GDM1 (cell line): ENCODE data around the gene STIM1.
"Not testable (repeated sequence)": the region's sequence is repeated elsewhere in the genome, so short reads cannot be mapped to it uniquely, and the experiment has no call there.

ENCODE experiments used
- DNase-seq: peaks from one replicate; lab custom pipeline; 2025; lab: John Stamatoyannopoulos, UW

STIM1 gene

DNA sequence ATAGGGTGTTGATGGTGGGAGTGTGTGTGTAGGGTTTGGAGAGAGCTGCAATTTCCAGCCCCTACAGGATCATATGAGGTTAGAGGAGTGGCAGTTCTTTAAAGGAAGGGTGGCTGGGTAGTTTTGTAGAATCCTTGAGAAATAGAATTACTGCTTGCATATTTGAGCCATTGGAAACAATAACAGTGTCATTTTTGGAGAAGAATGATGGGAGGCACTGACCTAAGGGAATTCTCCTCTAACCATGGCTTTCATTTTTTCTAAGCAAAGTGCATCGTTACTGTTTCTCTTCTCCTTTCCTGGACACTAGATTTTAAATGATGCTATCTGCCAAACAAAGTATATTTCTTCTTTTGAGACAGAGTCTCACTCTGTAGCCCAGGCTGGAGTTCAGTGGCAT lies 172.3 kb downstream of the STIM1 start:
- DNase-seq, result no peak

DNA sequence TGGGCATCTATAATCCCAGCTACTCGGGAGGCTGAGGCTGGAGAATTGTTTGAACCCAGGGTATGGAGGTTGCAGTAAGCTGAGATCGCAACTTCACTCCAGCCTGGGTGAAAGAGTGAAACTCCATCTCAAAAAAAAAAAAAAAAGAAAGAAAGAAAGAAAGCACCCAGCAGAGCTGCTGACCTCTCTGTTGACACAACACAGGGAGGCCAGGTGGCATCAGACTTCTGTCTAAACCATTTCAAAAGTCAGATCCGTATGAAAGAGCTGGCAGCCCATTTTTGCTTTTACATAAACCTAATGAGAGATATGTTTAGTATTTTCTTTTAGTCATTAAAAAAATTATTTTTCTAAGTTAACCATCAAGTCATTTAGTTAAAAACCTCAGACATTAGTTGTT lies 174.7 kb downstream of the STIM1 start:
- no peak for DNase-seq

DNA sequence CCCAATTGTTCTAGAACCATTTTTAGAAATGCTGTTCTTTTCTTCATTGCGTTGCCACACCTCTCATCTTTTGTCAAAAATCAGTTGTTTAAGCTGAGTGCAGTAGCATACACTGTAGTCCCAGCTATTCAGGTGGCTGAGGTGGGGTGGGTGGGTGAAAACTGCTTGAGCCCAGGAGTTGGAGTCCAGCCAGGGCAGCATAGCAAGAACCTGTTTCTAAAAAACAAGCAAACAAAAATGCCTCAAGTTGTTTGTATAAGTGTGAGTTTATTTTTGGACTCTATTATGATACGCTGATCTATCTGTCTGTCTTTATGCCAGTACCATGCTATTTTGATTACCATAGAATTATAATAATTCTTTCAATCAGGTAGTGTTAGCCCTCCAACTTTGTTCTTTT lies 176.6 kb downstream of the STIM1 start:
- no peak for DNase-seq

DNA sequence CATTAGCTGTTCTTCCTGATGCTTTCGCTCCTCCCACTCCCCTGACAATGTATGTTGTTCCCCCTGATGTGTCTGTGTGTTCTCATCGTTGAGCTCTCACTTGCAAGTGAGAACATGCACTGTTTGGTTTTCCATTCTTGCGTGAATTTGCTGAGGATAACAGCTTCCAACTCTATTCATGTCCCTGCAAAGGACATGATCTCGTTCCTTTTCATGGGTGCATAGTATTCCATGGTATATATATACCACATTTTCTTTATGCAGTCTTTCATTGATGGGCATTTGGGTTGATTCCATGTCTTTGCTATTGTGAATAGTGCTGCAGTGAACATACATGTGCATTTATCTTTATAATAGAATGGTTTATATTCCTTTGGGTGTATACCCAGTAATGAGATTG lies 180.5 kb downstream of the STIM1 start:
- no peak for DNase-seq

DNA sequence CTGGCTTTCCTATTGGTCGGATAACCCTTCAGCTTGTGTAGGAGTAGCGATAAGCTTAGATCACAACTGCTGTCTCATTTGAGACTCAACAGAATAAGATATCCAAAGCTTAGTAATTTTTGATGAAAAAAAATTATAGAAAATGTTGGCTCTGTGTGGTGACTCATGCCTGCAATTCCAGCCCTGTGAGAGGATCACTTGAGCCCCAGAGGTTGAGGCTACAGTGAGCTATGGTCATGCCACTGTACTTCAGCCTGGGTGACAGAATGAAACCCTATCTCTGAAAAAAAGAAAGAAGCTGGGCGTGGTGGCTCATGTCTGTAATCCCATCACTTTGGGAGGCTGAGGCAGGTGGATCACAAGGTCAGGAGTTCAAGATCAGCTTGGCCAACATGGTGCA lies 183.5 kb downstream of the STIM1 start:
- no peak for DNase-seq

DNA sequence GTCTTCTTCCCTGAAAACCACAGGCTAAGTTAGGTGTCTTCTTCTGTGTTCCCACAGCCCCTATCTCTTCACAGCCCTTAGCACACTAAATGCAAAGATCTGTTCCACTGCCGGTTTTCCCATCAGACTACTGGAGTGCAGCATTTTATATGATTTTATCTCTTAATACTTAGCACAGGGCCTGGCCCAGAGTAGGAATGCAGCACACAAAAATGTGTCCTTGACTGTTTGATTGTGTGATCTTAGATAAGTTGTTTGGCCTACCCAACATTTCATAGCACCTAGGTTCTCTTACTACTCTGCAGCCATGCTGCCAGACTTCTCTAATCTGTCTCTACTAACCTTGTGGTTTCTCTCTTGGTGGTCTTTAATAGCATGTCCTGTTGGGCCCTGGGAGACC lies 185.0 kb downstream of the STIM1 start:
- no peak for DNase-seq

DNA sequence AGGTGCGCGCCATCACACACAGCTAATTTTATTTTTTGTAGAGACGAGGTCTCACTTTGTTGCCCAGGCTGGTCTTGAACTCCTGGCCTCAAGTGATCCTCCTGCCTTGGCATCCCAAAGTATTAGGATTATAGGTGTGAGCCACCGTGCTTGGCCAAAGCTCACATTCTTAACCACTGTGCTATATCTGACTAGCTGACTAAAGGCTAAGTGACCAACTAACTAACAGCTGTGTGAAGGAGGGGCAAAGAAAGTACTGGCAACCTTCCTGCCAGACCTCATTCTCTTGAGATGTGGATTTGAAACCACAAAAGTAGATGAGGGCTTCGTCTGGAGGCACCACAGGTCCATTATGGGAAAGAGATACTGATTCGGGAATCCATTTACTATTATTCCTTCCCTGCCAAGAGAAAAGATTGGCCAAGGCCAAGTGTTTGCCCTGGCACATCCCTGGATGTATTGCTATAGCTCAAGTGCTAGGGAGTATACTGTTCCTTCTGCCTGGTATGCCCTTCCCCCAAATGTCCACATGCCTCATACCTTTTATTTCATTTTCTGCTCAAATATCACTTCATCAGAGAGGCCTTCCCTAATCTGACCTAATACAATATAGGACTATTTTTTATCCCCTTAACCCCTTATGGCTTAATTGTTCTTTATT lies 186.4 kb downstream of the STIM1 start:
- DNase-seq, result no peak

DNA sequence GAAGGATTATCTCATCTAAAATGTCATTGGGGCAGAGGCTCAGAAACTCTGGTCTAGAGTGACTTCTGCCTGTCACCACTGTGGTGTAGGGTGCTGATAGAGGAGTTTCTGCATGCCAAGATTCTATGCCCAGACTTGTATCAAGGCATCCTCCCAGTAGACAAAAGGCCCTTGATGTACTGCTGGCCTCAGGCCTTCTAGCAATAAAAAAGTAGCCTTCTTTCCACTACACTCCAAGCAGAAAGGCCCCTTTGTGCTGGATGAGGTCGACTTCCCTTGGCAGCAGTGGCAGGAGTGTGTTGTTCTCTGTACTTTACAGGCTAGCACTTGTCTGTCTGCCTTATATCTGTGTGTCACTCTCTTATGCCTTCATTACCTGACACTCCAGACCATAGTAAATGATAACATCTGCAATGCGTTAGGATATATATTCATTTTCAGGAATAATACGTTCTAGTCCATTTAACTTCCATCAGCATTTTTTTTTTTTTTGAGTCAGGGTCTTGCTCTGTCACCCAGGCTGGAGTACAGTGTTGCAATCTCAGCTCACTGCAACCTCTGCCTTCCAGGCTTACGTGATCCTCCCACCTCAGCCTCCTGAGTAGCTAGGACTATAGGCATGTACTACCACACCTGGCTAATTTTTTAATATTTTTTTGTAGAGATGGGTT lies 189.6 kb downstream of the STIM1 start:
- no peak for DNase-seq

DNA sequence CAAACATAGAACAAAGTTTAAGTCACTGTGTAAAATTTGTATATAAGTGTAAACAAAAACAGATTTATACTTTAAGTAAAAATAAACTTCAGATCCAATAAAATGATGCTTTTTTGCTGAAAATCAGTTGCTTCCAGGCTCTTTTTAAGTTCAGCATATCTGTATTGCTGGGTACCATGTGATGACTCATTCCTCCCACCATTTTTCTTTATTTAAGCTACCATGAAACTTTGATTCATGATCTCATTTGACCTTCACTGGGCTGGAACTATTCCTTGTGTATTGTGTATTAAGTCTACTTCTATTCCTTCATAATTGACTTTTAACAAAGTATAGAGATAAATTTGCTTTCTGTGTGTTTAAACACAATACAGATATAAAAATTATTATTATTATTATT lies 192.9 kb downstream of the STIM1 start:
- DNase-seq, result no peak

DNA sequence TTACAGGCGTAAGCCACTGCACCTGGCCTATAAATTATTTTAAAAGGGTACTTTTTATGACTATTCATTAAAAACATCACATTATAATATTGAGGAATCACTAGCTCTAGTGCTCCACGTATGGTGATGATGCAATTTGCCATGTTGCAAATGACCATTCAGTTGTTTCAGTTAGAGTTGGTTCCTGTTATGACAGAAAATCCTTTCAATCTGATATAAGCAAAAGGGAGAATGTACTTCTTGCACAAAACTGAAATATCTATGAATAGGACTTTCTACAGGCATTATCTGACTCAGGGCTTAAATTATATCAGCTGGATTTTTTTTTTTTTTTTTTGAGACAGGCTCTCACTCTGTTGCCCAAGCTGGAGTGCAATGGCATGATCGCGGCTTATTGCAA lies 193.5 kb downstream of the STIM1 start:
- no peak for DNase-seq

DNA sequence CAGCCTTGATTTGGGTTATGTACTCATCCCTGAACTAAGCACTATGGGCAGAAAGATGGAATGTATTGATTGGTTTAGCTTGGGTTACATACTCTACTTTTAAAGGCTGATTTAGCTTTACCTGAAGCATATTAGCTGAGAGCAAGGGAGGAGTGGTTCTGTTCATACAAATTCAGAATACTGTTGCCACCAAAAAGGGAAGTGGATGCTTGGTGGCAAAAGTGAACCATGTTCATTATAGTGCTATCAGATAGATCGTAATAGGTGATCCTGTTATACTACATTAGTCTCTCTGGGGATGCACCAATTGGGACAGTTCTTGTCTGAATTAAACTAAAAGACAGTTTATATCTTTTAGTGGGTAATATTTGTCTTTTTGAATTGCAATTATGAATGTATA lies 194.7 kb downstream of the STIM1 start:
- no peak for DNase-seq

DNA sequence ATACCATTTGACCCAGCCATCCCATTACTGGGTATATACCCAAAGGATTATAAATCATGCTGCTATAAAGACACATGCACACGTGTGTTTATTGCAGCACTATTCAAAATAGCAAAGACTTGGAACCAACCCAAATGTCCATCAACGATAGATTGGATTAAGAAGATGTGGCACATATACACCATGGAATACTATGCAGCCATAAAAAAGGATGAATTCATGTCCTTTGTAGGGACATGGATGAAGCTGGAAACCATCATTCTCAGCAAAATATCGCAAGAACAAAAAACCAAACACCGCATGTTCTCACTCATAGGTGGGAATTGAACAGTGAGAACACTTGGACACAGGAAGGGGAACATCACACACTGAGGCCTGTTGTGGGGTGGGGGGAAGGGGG lies 197.7 kb downstream of the STIM1 start:
- not testable (repeated sequence) for DNase-seq

DNA sequence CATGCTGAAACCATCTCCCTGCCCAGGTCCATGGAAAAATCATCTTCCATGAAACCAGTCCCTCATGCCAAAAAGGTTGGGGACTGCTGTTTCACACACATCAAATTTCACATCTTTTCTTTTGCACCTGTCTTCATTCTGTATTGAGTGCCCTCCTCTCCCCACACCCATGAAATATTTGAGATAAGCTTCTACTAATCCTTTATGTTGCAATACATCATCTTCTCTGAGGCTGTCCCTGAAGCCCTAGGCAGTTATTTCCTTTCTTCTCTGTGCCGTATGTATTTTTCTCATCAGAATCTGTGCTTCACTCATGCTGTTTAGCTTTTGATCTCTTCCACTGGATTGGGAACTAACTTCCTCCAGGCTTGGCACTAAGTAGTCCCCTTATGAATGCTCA lies 199.2 kb downstream of the STIM1 start:
- no peak for DNase-seq

DNA sequence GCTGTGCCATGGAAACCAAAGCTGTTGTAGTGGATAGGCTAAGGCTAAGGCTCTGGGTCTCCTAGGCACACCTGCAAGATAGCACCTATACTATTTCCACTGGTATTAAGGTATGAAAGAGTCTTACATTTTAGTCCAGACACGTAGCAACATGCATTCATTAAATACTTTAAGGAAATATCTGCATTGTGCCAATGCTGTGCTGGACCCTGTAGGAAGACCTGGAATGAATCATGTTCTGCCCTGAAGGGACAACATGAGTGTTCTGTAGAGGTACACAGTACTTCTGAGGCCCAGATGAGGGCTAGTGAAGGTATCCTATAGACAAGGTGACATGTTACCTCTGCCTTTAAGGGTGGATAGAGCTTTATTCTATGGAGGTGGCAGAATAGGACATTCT lies 204.0 kb downstream of the STIM1 start:
- DNase-seq, result no peak

DNA sequence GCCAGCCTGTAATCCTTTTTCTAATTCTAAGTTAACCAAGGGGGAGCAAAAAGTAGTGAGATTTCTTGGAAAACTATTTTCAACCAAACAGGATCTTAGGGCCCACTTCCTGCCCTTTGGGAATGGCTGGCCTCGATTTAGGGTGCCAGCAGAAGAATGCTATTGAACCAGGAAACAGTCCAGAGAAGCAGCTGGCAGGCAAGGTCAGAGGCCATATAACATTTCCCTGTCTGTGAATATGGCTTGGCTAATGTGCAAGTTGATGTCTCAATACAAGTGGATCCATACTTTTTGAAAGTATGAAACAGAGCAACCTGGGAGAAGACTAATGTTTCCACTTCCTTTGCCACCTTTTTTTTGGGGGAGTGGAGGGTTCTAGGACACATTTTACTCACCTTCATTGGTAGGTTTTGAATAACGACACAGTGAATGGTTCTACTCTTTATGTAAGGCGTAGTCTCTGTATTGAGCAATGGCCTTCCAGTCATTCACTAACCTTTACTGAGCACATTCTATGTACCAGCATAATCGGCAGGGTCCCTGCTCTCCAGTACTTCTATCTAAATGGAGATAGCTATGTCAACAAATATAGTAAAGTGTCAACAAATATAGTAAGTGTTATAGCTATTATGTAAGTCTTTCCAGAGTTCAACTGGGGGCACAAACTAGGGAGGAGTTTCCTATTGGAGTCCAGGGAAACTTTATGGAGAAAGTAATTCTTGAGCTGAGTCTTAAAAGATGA lies 204.9 kb downstream of the STIM1 start:
- DNase-seq, result no peak

DNA sequence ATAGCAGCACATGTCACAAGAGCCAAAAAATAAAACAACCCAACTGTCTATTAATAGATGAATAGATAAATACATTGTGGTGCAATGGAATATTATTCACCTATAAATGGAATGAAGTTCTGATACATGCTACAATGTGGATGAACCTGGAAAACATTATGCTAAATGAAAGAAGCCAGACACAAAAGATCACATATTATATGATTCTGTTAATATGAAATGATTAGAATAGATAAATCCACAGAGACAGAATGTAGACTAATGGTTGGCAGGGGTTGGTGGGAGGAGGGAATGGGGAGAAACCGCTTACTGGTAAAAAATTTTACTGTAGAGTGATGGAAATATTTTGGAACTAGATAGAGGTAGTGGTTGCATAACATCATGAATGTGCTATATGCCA lies 206.2 kb downstream of the STIM1 start:
- no peak for DNase-seq

DNA sequence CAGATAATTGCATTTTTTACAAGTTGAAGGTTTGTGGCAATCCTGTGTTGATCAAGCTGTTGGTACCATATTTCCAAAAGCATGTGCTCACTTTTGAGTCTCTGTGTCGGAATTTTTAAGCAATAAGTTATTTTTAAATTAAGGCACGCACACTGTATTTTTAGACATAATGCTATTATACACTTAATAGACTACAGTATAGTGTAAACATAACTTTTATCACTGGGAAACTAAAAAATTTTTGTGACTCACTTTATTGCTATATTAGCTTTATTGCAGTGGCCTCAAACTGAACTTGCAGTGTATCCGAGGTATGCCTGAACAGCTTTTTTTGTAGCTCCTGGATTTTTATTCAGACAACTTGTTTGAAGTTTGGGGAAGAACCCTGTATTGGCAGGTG lies 207.9 kb downstream of the STIM1 start:
- DNase-seq, result no peak

DNA sequence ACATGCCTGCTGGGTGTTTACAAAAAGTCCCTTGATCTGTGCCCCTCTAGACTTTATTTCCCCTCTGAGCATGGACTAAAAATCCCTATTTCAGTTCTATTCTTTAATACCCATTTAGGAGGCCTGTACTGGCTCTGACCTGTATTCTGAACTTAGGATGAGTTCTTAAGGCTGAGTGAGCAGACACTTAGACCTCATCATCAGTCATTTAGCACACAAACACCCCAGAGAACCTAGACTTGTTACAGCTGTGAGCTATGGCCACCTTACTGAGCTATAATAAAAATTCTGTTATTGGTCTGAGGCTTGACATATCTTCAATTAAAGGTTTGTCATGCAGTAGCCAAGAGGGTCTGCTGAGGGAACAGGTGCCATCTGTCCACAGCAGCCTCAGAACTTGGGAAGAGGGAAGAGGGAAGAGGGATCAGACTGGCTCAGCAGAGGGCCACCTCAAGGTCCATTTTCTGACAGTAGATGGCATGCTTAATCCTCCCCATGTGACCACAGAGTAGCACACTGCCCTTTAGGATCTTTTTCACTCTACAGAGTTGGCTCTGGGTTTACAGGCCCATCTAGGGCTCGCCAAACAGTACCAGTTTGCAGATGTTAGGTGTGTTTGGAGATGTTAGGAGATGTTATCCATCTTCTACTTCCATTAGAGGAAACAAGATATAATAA lies 209.0 kb downstream of the STIM1 start:
- DNase-seq, result no peak

DNA sequence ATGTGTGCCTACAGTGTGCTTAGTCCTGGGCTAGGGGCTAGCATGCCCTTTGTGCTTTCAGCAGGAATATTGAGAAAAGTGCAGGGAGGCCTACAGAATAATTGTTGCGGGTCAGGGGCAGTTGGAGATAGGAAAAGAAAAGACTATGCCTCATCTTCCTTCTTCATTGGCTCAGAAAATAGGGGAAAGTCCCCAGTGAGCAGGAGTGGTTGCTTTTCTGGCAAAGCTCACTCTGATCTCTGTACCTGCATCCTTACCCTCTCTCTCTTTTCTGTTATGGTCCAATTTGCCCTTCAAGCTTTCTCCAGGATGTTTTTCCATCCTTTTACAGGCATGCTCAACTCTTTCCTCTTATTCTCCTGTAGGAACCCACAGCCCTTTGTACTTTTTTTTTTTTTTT lies 209.6 kb downstream of the STIM1 start:
- DNase-seq, result no peak

DNA sequence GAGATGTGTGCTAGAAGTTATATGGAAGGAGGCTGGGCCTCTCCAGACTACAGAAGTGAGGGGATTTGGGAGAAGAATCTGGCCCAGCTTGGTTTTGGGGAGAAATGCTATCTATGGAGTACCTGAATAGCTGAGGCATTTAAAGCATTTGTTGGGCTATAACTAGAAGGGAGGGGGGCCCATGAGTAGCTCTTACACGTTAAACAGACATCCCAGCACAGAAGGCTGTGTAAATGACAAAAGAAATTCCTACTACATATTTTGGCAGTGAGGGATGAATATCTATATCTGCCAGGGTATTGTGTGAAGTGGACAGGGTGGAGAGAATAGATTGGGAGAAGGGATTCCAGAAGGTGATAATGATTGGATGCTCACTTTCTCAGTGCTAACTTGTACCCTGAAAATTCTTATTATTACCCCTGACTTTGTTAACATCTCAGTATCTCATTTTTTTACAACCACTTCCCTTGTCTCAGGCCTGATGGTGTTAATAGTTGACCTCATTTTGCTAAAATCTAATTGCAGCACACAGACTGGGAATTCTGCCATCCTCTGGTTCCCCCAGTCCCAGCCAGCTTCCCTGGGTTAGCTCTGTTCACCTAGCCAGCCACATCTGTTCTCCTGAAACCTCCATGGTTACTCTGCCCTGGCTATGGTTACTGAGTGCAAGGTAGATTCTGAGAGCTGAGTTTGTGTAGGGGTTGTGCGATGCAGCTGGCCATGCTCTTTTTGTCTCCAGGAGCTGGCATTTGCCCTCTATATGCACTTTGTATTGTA lies 210.3 kb downstream of the STIM1 start:
- DNase-seq, result no peak

DNA sequence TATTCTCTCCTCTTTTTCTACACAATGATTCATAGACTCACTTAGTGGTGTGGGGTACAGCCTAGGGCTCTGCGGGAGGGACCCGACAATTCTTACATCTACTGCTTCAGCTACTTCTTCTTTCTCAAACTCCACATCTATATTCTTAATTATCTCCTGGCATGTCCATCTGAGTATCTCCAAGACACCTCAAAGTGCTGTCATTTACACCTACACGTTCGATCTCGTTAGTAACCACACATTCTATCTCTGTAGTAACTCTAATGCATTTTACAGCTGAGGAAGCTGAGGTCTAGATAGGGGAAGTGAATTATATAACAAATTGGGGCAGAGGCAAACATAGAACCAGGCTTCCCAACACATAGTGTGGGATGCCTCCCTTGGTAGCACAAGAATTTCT lies 211.4 kb downstream of the STIM1 start:
- peak; percentile 13 for DNase-seq

DNA sequence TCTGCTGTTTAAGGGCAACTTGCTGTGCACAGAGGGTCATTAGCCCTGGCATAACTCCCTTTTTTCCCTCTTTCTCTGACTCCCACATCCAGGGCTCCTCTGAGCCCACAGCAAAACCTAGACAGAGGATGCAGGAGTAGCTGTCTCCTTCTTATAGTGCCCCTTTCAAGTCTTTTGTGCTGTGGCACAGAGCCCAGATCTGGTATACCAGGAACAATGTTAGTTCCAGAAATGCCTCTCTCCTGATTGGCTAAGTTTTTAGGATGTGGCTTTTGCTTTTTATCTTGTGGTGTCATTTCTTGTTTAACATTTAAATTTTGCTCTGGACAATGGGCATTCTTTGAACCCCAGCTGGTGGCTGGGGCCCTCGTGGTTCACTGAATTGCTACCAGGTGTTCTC lies 213.5 kb downstream of the STIM1 start:
- peak; percentile 27 for DNase-seq
